IPS-15b (cell line): ENCODE measurements around the gene AAR2.

Experiments used
- H3K27me3 ChIP-seq: one replicate; pipeline ENCODE4 v1.6.1; 2013; ENCODE audit warnings: low read length; ENCODE audit not compliant: control insufficient read depth, insufficient read depth
- H3K36me3 ChIP-seq: one replicate; pipeline ENCODE4 v1.6.1; 2013; ENCODE audit warnings: low read length; ENCODE audit not compliant: control insufficient read depth, insufficient read depth
- H3K4me1 ChIP-seq: one replicate; pipeline ENCODE4 v1.6.1; 2013; ENCODE audit warnings: mild to moderate bottlenecking, low read length; ENCODE audit not compliant: control insufficient read depth, insufficient read depth
- H3K4me3 ChIP-seq: one replicate; pipeline ENCODE4 v1.5.1; 2013; ENCODE audit warnings: low read depth, low read length
- H3K9ac ChIP-seq: one replicate; pipeline ENCODE4 v1.6.1; 2013; ENCODE audit warnings: low read depth, mild to moderate bottlenecking, low read length
- H3K9me3 ChIP-seq: one replicate; pipeline ENCODE4 v1.6.1; 2013; ENCODE audit warnings: mild to moderate bottlenecking, low read length; ENCODE audit not compliant: control insufficient read depth, insufficient read depth

AAR2 gene

GRCh38 chr20:36274181-36274841 is 38.0 kb downstream of the AAR2 start:
- Histone ChIP-seq H3K9ac (no peak overlapping the region), H3K4me3 (no peak overlapping the region), H3K9me3 (no peaks in the 10 kb centered on the region), H3K4me1 (no peaks in the 10 kb centered on the region), H3K27me3 (no peaks in the 10 kb centered on the region), H3K36me3 (no peaks in the 10 kb centered on the region)

GRCh38 chr20:36275011-36275410 is 38.7 kb downstream of the AAR2 start:
- no peaks in the 10 kb centered on the region for H3K9me3 ChIP-seq

GRCh38 chr20:36275441-36276189 is 39.3 kb downstream of the AAR2 start:
- H3K36me3 ChIP-seq, result no peaks in the 10 kb centered on the region
- no peaks in the 10 kb centered on the region for H3K27me3 ChIP-seq

More at GRCh38 chr20:36275011-36275410, 38.7 kb downstream of the AAR2 start:
- Histone ChIP-seq H3K9ac (no peak overlapping the region), H3K4me1 (no peaks in the 10 kb centered on the region), H3K4me3 (no peak overlapping the region), H3K27me3 (no peaks in the 10 kb centered on the region), H3K36me3 (no peaks in the 10 kb centered on the region)

GRCh38 chr20:36277546-36277945 is 41.3 kb downstream of the AAR2 start:
- Histone ChIP-seq H3K27me3 (no peaks in the 10 kb centered on the region), H3K36me3 (no peaks in the 10 kb centered on the region), H3K9ac (no peak overlapping the region), H3K9me3 (no peaks in the 10 kb centered on the region), H3K4me3 (no peak overlapping the region), H3K4me1 (no peaks in the 10 kb centered on the region)

More at GRCh38 chr20:36275441-36276189, 39.3 kb downstream of the AAR2 start:
- Histone ChIP-seq H3K9ac (no peak overlapping the region), H3K4me1 (no peaks in the 10 kb centered on the region), H3K9me3 (no peaks in the 10 kb centered on the region), H3K4me3 (no peak overlapping the region)

GRCh38 chr20:36279362-36279761 is 43.1 kb downstream of the AAR2 start:
- Histone ChIP-seq H3K27me3 (no peaks in the 10 kb centered on the region), H3K36me3 (no peaks in the 10 kb centered on the region), H3K9me3 (no peaks in the 10 kb centered on the region), H3K4me3 (no peak overlapping the region), H3K4me1 (no peaks in the 10 kb centered on the region), H3K9ac (no peak overlapping the region)

GRCh38 chr20:36279776-36280175 is 43.5 kb downstream of the AAR2 start:
- no peak overlapping the region for H3K4me3 ChIP-seq
- H3K27me3 ChIP-seq, result no peaks in the 10 kb centered on the region
- H3K9me3 ChIP-seq, result no peaks in the 10 kb centered on the region
- no peaks in the 10 kb centered on the region for H3K36me3 ChIP-seq
- H3K4me1 ChIP-seq, result no peaks in the 10 kb centered on the region
- H3K9ac ChIP-seq, result no peak overlapping the region

GRCh38 chr20:36281785-36282380 is 45.6 kb downstream of the AAR2 start:
- no peaks in the 10 kb centered on the region for H3K9me3 ChIP-seq
- no peak overlapping the region for H3K4me3 ChIP-seq

GRCh38 chr20:36284751-36285150 is 48.5 kb downstream of the AAR2 start:
- Histone ChIP-seq H3K9me3 (no peaks in the 10 kb centered on the region), H3K4me3 (no peak overlapping the region), H3K9ac (no peak overlapping the region), H3K36me3 (no peaks in the 10 kb centered on the region), H3K4me1 (no peaks in the 10 kb centered on the region), H3K27me3 (no peaks in the 10 kb centered on the region)

More at GRCh38 chr20:36281785-36282380, 45.6 kb downstream of the AAR2 start:
- Histone ChIP-seq H3K9ac (no peak overlapping the region), H3K27me3 (no peaks in the 10 kb centered on the region), H3K36me3 (no peaks in the 10 kb centered on the region), H3K4me1 (no peaks in the 10 kb centered on the region)

- Histone ChIP-seq H3K4me3 (no peak overlapping the region), H3K9ac (no peak overlapping the region), H3K9me3 (no peaks in the 10 kb centered on the region), H3K36me3 (no peaks in the 10 kb centered on the region), H3K4me1 (no peaks in the 10 kb centered on the region), H3K27me3 (no peaks in the 10 kb centered on the region)
Measured at GRCh38 chr20:36285746-36286447, 49.6 kb downstream of the AAR2 start.

GRCh38 chr20:36297656-36298055 is 61.4 kb downstream of the AAR2 start:
- Histone ChIP-seq H3K27me3 (no peaks in the 10 kb centered on the region), H3K4me3 (no peak overlapping the region), H3K4me1 (no peaks in the 10 kb centered on the region), H3K9ac (no peak overlapping the region), H3K9me3 (no peaks in the 10 kb centered on the region), H3K36me3 (no peaks in the 10 kb centered on the region)

- Histone ChIP-seq H3K36me3 (no peaks in the 10 kb centered on the region), H3K27me3 (no peaks in the 10 kb centered on the region), H3K9ac (no peak overlapping the region), H3K9me3 (no peaks in the 10 kb centered on the region), H3K4me3 (no peak overlapping the region), H3K4me1 (no peaks in the 10 kb centered on the region)
Measured at GRCh38 chr20:36298061-36298460, 61.8 kb downstream of the AAR2 start.
